ENCODE measurements around the gene DNMT3A.

DNMT3A gene

GRCh38 chr2:25368660-25369059, 26.9 kb upstream of the DNMT3A start:
- no peak for TF ChIP-seq REST (IDR thresholded peaks at IDR 0.05; ENCODE audit: insufficient read depth in 1 of 2, low read depth in 2 of 2, low read length in 2 of 2)
- no peak for TF ChIP-seq POLR2AphosphoS5 (IDR thresholded peaks at IDR 0.05; ENCODE audit: low read depth, low read length)
- no peak for TF ChIP-seq FOXP2 (optimal IDR thresholded peaks at IDR 0.05; ENCODE audit: borderline replicate concordance, extremely low read depth, extremely low read length, insufficient read depth)
- no peak for TF ChIP-seq TAF1 (IDR thresholded peaks at IDR 0.05; ENCODE audit: borderline replicate concordance, insufficient read depth, low read length)

- TF ChIP-seq POLR2AphosphoS5 (IDR thresholded peaks at IDR 0.05; ENCODE audit: low read depth, low read length) (no peak), TAF1 (IDR thresholded peaks at IDR 0.05; ENCODE audit: borderline replicate concordance, insufficient read depth, low read length) (no peak), REST (IDR thresholded peaks at IDR 0.05; ENCODE audit: insufficient read depth in 1 of 2, low read depth in 2 of 2, low read length in 2 of 2) (no peak), SIN3A (IDR thresholded peaks at IDR 0.05; ENCODE audit: borderline replicate concordance, insufficient read depth, low read length) (no peak), FOXP2 (optimal IDR thresholded peaks at IDR 0.05; ENCODE audit: borderline replicate concordance, extremely low read depth, extremely low read length, insufficient read depth) (no peak)
These were observed 25.6 kb upstream of the DNMT3A start for GRCh38 chr2:25367296-25367695.

- TF ChIP-seq FOXP2 (optimal IDR thresholded peaks at IDR 0.05; ENCODE audit: borderline replicate concordance, extremely low read depth, extremely low read length, insufficient read depth) (no peak), SIN3A (IDR thresholded peaks at IDR 0.05; ENCODE audit: borderline replicate concordance, insufficient read depth, low read length) (no peak), REST (IDR thresholded peaks at IDR 0.05; ENCODE audit: insufficient read depth in 1 of 2, low read depth in 2 of 2, low read length in 2 of 2) (no peak), POLR2AphosphoS5 (IDR thresholded peaks at IDR 0.05; ENCODE audit: low read depth, low read length) (no peak), TAF1 (IDR thresholded peaks at IDR 0.05; ENCODE audit: borderline replicate concordance, insufficient read depth, low read length) (no peak)
These were observed 24.9 kb upstream of the DNMT3A start for GRCh38 chr2:25366629-25367028.

GRCh38 chr2:25365241-25365640, 23.5 kb upstream of the DNMT3A start:
- TF ChIP-seq TAF1 (IDR thresholded peaks at IDR 0.05; ENCODE audit: borderline replicate concordance, insufficient read depth, low read length) (no peak), FOXP2 (optimal IDR thresholded peaks at IDR 0.05; ENCODE audit: borderline replicate concordance, extremely low read depth, extremely low read length, insufficient read depth) (no peak), SIN3A (IDR thresholded peaks at IDR 0.05; ENCODE audit: borderline replicate concordance, insufficient read depth, low read length) (no peak), POLR2AphosphoS5 (IDR thresholded peaks at IDR 0.05; ENCODE audit: low read depth, low read length) (no peak), REST (IDR thresholded peaks at IDR 0.05; ENCODE audit: insufficient read depth in 1 of 2, low read depth in 2 of 2, low read length in 2 of 2) (no peak)

GRCh38 chr2:25363733-25364132, 22.0 kb upstream of the DNMT3A start:
- TF ChIP-seq POLR2AphosphoS5 (IDR thresholded peaks at IDR 0.05; ENCODE audit: low read depth, low read length): no peak
